Measurements from ENCODE around the gene SOS2.
"Not testable (repeated sequence)": the region's sequence is repeated elsewhere in the genome, so short reads cannot be mapped to it uniquely, and the experiment has no call there.

SOS2 gene

DNA sequence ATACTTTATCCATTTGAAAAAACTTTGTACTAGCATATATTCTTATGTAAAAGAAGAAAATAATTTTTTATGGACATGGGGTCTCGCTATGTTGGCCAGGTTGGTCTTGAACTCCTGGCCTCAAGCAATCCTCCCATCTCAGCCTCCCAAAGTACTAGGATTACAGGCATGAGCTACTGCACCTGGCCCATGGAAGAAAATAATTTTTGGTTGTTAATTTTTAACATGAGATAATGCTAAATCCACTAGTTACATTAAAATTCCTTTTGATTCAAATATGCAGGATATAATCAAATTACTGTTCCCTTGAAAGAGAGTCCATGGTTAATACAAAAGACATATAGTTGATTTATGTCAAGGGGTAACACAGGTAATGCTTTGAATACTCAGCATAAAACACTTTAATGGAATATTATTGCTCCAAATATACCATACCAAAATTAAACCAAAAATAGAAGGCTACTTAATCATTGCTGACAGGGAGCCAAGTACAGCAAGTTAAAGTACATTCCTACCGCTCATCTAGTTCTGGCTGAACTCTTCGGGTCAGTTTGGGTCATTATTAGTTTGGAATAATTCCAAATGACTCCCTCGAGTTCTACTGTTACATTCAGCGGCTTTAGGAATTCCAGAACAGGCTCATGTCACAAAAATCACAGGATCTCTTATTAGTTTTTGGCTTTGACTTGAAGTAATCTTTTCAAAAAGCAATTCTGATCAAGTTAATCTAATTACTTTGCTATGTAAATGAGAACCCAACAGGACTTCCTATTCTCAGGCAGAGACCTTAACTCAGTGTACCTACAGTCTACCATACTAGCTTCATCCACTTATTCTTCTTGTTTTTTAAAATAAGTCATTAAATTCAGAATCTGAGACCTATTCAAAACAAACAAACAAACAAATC lies 6.1 kb downstream of the SOS2 start:
- no peak for DNase-seq

GRCh38 chr14:50222055-50222613 lies 9.2 kb downstream of the SOS2 start:
- no peak for DNase-seq

DNA sequence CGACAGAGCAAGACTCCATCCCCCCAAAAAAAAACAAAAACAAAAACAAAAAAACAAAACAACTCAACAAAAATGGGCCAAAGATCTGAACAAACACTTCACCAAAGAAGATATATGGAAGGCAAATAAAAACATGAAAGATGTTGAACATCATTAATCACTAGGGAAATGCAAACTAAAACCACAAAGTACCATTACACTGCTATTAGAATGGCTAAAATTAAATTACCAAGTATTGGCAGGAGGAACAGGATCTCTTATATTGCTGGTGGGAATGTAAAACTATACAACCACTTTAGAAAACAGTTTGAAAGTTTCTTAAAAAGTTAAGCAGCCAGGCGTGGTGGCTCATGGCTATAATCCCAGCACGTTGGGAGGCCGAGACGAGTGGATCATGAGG lies 12.9 kb downstream of the SOS2 start:
- DNase-seq: no peak

DNA sequence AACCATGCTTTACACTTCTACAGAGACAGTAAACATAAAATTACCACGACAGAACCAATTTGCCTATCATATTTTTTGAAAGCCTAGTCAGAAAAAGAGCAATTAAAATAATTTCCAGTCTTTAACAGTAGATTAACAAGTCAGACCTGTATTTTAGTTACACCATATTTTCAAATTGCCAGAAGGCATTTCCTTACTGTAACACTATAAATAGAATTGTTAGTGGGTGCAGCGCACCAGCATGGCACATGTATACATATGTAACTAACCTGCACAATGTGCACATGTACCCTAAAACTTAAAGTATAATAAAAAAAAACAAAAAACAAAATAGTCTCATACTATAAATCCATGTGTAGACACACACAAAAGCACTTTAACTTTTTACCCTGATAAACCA lies 16.0 kb downstream of the SOS2 start:
- DNase-seq: no peak

DNA sequence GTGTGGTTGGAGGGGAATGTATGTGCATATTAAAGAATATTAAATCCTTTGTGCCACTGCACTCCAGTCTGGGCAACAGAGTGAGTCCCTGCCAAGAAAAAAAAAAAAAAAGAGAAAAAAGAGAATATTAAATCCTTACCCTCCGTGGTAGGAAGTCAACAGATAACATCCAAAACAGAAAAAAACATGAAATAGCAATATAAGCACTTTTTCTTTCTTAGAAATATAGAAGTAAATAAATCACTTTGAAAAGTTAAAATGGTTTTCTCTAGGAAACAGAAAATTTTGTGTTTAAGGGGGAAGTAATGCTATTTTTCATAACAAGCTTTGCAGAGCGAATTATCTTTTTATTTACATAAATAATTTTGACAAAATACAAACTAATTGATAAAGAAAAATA lies 17.6 kb downstream of the SOS2 start:
- DNase-seq: no peak

DNA sequence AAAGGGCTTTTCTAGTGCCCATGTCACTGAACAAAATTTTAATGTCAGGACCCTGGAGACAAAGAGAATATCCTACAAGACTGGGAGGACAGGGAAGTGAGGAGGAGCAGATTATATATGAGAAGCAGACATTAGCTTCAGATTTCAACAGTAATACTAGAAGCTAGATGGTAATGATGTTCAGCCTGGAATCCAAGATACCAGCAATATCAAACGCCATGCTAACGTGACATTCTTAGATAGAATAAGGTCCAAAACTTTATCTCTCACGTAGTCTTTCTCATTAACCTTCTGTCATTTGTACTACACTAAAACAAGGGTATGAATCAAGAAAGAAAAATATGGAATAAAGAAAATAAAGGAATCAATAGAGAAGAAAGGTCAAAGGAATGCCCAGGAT lies 18.7 kb downstream of the SOS2 start:
- DNase-seq: no peak

- no peak for DNase-seq
Measured at GRCh38 chr14:50210074-50210473, 21.3 kb downstream of the SOS2 start.

GRCh38 chr14:50198499-50198898 lies 32.9 kb downstream of the SOS2 start:
- DNase-seq: no peak

GRCh38 chr14:50191499-50191898 lies 39.9 kb downstream of the SOS2 start:
- DNase-seq: no peak

DNA sequence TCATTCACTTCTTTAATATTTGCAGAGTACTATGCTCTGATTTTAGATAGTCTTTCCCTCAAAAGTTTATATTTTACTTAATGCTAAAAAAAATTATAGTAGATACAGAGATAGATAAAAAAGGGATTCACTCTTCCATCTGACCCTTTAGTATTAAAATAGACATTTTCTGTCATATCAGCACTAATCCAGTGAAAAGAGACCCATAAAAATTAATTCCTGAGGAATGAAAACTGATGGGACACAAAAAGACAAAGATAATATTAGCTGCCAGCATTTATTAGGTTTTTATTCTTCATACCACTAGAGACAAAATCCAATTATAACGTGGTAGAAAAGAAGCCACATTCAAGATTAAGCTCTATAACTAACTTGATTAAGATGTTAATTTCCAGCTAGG lies 45.3 kb downstream of the SOS2 start:
- DNase-seq: no peak

GRCh38 chr14:50173891-50174290 lies 57.5 kb downstream of the SOS2 start:
- no peak for DNase-seq

- no peak for DNase-seq
Measured at GRCh38 chr14:50171895-50172294, 59.5 kb downstream of the SOS2 start.

DNA sequence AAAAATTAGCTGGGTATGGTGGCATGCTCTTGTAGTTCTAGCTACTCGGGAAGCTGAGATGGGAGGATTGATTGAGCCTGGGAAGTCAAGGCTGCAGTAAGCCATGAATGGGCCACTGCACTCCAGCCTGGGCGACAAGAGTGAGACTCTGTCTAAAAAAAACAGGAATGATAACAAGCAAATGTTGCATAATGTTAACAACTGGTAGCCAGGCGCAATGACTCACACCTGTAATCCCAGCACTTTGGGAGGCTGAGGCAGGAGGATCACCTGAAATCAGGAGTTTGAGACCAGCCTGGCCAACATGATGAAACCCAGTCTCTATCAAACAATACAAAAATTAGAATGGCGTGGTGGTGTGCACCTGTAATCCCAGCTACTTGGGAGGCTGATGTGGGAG lies 64.0 kb downstream of the SOS2 start:
- DNase-seq: not testable (repeated sequence)

GRCh38 chr14:50156111-50156510 lies 75.3 kb downstream of the SOS2 start:
- no peak for DNase-seq

DNA sequence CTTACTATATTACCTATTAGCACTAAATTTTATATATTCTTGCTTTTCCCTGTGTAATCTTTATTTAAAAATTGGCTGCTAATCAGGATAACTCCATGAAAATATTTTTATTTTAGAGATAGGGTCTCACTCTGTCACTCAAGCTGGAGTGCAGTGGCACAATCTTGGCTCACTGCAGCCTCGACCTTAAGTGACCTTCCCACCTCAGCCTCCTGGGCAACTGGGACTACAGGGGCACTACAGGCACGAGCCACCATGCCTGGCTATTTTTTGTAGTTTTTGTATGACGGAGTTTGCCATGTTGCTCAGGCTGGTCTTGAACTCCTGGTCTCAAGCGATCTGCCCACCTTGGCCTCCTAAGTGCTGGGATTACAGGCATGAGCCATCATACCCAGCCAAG lies 82.6 kb downstream of the SOS2 start:
- no peak for DNase-seq

GRCh38 chr14:50139192-50139591 lies 92.2 kb downstream of the SOS2 start:
- no peak for DNase-seq

DNA sequence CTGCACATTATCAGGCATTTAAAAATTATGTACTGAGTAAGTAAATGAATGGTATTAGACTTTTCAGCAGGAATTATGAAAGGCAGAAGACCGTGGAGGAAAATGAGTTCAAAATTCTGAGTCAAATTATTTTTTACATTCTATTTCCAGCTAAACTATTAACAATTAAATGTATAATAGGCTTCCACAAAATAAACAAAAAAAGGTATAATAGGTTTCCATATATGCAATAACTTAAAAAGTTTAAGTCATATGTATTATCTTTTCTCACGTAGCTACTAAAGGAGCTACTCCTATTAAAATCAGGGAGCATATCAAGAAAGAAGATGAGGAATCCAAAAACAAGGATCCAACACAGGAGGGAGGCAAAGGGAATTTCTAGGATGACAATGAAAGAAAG lies 103.6 kb downstream of the SOS2 start:
- DNase-seq: no peak

GRCh38 chr14:50123062-50123461 lies 108.3 kb downstream of the SOS2 start:
- no peak for DNase-seq

GRCh38 chr14:50122291-50122690 lies 109.1 kb downstream of the SOS2 start:
- no peak for DNase-seq

DNA sequence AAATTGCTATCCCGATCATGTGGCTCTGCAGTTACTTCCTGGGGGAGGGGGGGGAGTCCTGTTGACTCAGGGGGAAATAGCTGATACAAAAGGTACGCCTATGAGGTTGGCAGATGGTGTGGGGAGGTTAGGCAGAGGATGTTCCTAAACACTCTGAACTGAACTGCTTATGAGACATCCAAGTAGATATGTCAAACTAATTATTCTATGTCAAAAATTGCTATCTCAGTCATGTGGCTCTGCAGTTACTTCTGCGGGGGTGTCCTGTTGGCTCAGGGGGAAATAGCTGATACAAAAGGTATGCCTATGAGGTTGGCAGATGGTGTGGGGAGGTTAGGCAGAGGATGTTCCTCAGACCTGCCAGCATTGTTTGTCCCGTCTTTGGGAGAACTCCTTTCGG lies 109.9 kb downstream of the SOS2 start:
- DNase-seq: no peak

GRCh38 chr14:50117456-50117855 lies 113.9 kb downstream of the SOS2 start:
- DNase-seq: no peak

DNA sequence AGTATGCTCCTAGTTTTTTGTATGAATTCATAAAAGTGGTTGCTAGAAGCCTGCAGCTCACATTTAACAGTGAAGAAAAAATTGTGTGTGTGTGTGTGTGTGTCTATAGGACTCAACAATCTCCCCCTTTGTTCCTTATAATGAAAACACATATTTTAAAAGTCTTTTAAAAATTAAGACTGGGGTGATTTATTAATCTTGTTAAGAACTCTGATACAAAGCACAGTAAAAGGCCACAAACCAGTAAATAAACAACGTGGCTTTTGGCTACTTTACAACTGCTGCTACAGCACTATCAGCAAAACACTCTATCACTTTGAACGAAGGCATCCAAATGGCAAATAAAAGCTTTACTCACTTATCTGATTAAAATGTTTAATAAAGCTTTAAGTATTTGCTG lies 114.4 kb downstream of the SOS2 start:
- DNase-seq: no peak

DNA sequence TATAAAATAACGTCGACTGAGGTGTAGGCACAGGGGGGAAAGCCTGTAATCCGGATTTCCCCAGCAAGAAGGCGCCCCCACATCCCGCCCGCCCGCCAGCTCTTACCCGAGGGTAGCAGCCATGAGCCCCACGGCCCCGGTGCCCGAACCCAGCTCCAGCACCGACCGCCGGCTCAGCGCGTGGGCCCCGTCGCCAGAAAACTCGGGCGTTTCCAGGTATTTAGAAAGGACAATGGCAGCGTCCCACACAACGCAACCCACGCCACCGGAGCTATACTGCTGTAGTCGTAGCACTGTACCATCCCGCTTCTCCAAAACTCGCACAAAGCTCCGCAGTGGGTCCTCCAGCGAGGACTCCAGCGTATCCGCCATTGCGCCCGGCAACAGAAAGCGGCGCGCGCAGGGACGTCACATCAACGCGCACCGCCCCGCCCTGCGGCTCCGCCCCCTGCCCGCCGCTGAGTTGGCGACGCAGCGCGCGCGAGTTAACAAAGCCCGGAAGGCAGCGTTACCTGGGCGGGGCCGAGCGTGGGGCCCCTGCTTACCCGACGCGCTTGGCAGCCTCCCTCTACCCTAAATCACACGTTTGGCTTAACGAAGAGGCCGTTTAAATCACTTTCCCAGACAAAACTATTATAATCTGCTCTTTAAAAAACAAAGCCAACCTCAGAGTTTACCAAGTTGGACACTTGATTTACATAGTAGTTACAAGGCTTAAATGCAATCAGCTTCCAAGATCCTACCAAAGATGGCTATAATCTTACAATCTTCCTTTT lies 115.0 kb downstream of the SOS2 start, which contains the start of gene VCPKMT:
Gene VCPKMT (minus strand): TSS at position 392 of the 776 bp plus-strand sequence. CDS start 20 bp downstream, at position 372.
- peak; percentile 87 to 97 (median 92) for DNase-seq
